Nephron (organoid): Measurements from ENCODE around the gene PSMG3.
A peak's percentile ranks its signal among the peaks of the same experiment; 100 is the strongest.
"Not testable (repeated sequence)": the region's sequence is repeated elsewhere in the genome, so short reads cannot be mapped to it uniquely, and the experiment has no call there.

Experiments
- H3K27ac Mint-ChIP-seq, 3 experiments: 2 replicates each; pipeline ENCODE4 v1.8.0; 2020; ENCODE audit warnings: mixed read lengths in 3 of 3, mild to moderate bottlenecking in 2 of 3, moderate library complexity in 1 of 3
- H3K27me3 Mint-ChIP-seq: 2 replicates; pipeline ENCODE4 v1.8.0; 2021; ENCODE audit warnings: low read depth, mild to moderate bottlenecking, moderate library complexity, mixed read lengths
- H3K36me3 Mint-ChIP-seq: 2 replicates; pipeline ENCODE4 v1.8.0; 2020; ENCODE audit warnings: low read depth, mixed read lengths
- H3K4me1 Mint-ChIP-seq: 2 replicates; pipeline ENCODE4 v1.8.0; 2020; ENCODE audit warnings: mixed read lengths
- H3K4me3 Mint-ChIP-seq, 3 experiments: 2 replicates each; pipeline ENCODE4 v1.8.0; 2020; ENCODE audit warnings: mild to moderate bottlenecking in 3 of 3, mixed read lengths in 3 of 3, moderate library complexity in 2 of 3
- H3K9me3 Mint-ChIP-seq: 2 replicates; pipeline ENCODE4 v1.8.0; 2020; ENCODE audit warnings: mixed read lengths
- CTCF ChIP-seq, 3 experiments: fragments of 200-600 bp; sonication (generic); IDR thresholded peaks; one replicate each; pipeline ENCODE4 v1.5.0; 2021; ENCODE audit warnings: antibody characterized with exemption in 3 of 3; ENCODE audit not compliant: unreplicated experiment in 3 of 3

PSMG3 gene

GRCh38 chr7:1526271-1526754 lies 43.5 kb downstream of the PSMG3 start:
- no peak for TF ChIP-seq CTCF (IDR thresholded peaks at IDR 0.05; ENCODE audit: unreplicated experiment in 3 of 3)
- no peaks in the 10 kb centered on the region for H3K36me3 Mint-ChIP-seq
- peak overlapping the region in 1 of 3 experiments; percentile 42 for H3K4me3 Mint-ChIP-seq
- peaks cover 6% of the 10 kb centered on the region for H3K4me1 Mint-ChIP-seq
- no peak overlapping the region for H3K27ac Mint-ChIP-seq
- H3K27me3 Mint-ChIP-seq = peaks cover 46% of the 10 kb centered on the region
- no peaks in the 10 kb centered on the region for H3K9me3 Mint-ChIP-seq

- Mint-ChIP-seq H3K27ac (no peak overlapping the region), H3K4me3 (no peak overlapping the region), H3K9me3 (no peaks in the 10 kb centered on the region), H3K27me3 (peaks cover 47% of the 10 kb centered on the region), H3K36me3 (no peaks in the 10 kb centered on the region), H3K4me1 (peaks cover 6% of the 10 kb centered on the region)
- no peak for TF ChIP-seq CTCF (IDR thresholded peaks at IDR 0.05; ENCODE audit: unreplicated experiment in 3 of 3)
Measured at GRCh38 chr7:1525409-1525808, 44.4 kb downstream of the PSMG3 start.

GRCh38 chr7:1523844-1524243 lies 46.0 kb downstream of the PSMG3 start:
- H3K36me3 Mint-ChIP-seq = no peaks in the 10 kb centered on the region
- no peak overlapping the region for H3K27ac Mint-ChIP-seq
- peaks cover 6% of the 10 kb centered on the region for H3K4me1 Mint-ChIP-seq
- no peak overlapping the region for H3K4me3 Mint-ChIP-seq
- no peak for TF ChIP-seq CTCF (IDR thresholded peaks at IDR 0.05; ENCODE audit: unreplicated experiment in 3 of 3)
- H3K9me3 Mint-ChIP-seq = peaks cover 5% of the 10 kb centered on the region
- H3K27me3 Mint-ChIP-seq = peaks cover 47% of the 10 kb centered on the region

GRCh38 chr7:1523208-1523607 lies 46.6 kb downstream of the PSMG3 start:
- TF ChIP-seq CTCF (IDR thresholded peaks at IDR 0.05; ENCODE audit: unreplicated experiment in 3 of 3) = no peak
- no peak overlapping the region for H3K27ac Mint-ChIP-seq
- H3K36me3 Mint-ChIP-seq = no peaks in the 10 kb centered on the region

GRCh38 chr7:1521456-1521855 lies 48.4 kb downstream of the PSMG3 start:
- Mint-ChIP-seq H3K4me1 (peaks cover under 1% of the 10 kb centered on the region), H3K27me3 (peaks cover 35% of the 10 kb centered on the region), H3K36me3 (no peaks in the 10 kb centered on the region), H3K9me3 (peaks cover 5% of the 10 kb centered on the region), H3K4me3 (no peak overlapping the region), H3K27ac (no peak overlapping the region)
- TF ChIP-seq CTCF (IDR thresholded peaks at IDR 0.05; ENCODE audit: unreplicated experiment in 3 of 3) = no peak

More at GRCh38 chr7:1523208-1523607, 46.6 kb downstream of the PSMG3 start:
- Mint-ChIP-seq H3K9me3 (peaks cover 5% of the 10 kb centered on the region), H3K4me1 (peaks cover 6% of the 10 kb centered on the region), H3K27me3 (peaks cover 47% of the 10 kb centered on the region), H3K4me3 (no peak overlapping the region)

GRCh38 chr7:1520539-1521234 lies 49.1 kb downstream of the PSMG3 start:
- Mint-ChIP-seq H3K27ac (no peak overlapping the region), H3K36me3 (no peaks in the 10 kb centered on the region), H3K9me3 (peaks cover 5% of the 10 kb centered on the region), H3K4me1 (no peaks in the 10 kb centered on the region), H3K27me3 (peaks cover 30% of the 10 kb centered on the region), H3K4me3 (peak overlapping the region in 1 of 3 experiments; percentile 28)
- TF ChIP-seq CTCF (IDR thresholded peaks at IDR 0.05; ENCODE audit: unreplicated experiment in 3 of 3) = no peak

GRCh38 chr7:1519322-1519922 lies 50.4 kb downstream of the PSMG3 start:
- not testable (repeated sequence) for H3K27ac Mint-ChIP-seq

More at GRCh38 chr7:1519322-1519922, 50.4 kb downstream of the PSMG3 start:
- peaks cover 17% of the 10 kb centered on the region for H3K27me3 Mint-ChIP-seq
- H3K4me1 Mint-ChIP-seq, H3K36me3 Mint-ChIP-seq, H3K4me3 Mint-ChIP-seq, H3K9me3 Mint-ChIP-seq: not testable (repeated sequence)
